PFSK-1 (cell line): ENCODE results near the gene WDR59.

ENCODE experiments used
- FOXP2 ChIP-seq: optimal IDR thresholded peaks from 2 replicates; pipeline ENCODE3; 2011; ENCODE audit warnings: borderline replicate concordance, control low read depth, inconsistent platforms; ENCODE audit not compliant: insufficient read depth; ENCODE audit errors: extremely low read length, extremely low read depth
- POLR2AphosphoS5 ChIP-seq: IDR thresholded peaks from 2 replicates; pipeline ENCODE4 v1.6.1; 2012; ENCODE audit warnings: low read depth, mild to moderate bottlenecking, control low read depth, low read length, moderate library complexity
- SIN3A ChIP-seq: IDR thresholded peaks from 2 replicates; pipeline ENCODE4 v1.6.1; 2012; ENCODE audit warnings: mild to moderate bottlenecking, low read length, moderate library complexity, borderline replicate concordance; ENCODE audit not compliant: insufficient read depth
- TAF1 ChIP-seq: IDR thresholded peaks from 2 replicates; pipeline ENCODE4 v1.6.1; 2012; ENCODE audit warnings: low read length, control low read depth, borderline replicate concordance; ENCODE audit not compliant: insufficient read depth
- TF ChIP-seq, protein P1 (sequence below), 2 experiments: IDR thresholded peaks; 2 replicates each; pipeline versions ENCODE4 v1.6.1 to v1.8.0; 2011 to 2012; ENCODE audit warnings: low read depth in 2 of 2, low read length in 2 of 2, control low read depth in 1 of 2, inconsistent platforms in 1 of 2, mild to moderate bottlenecking in 1 of 2, moderate library complexity in 1 of 2; ENCODE audit not compliant: insufficient read depth in 1 of 2

DNA sequence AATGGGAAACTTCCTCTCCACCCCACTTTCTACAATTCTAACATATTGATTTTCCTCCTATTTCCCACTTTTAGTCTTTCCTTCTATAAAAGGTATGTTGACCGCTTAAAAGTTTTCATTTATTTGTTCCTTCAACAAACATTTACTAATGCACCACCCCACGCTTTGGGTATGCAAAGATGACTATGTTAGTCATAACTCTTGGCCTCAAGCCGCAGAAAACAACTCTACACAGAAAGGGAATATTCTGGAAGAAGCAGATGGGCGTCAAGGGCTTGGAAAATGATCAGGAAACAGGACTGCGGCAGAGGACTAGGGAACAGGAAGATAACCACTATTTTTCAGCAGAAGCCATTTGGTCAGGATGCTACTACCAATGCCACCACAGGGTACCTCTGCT, 153.5 kb downstream of the WDR59 start:
- TF ChIP-seq SIN3A: no peak
- no peak for TF ChIP-seq TAF1
- TF ChIP-seq POLR2AphosphoS5: no peak
- TF ChIP-seq, protein P1, sequence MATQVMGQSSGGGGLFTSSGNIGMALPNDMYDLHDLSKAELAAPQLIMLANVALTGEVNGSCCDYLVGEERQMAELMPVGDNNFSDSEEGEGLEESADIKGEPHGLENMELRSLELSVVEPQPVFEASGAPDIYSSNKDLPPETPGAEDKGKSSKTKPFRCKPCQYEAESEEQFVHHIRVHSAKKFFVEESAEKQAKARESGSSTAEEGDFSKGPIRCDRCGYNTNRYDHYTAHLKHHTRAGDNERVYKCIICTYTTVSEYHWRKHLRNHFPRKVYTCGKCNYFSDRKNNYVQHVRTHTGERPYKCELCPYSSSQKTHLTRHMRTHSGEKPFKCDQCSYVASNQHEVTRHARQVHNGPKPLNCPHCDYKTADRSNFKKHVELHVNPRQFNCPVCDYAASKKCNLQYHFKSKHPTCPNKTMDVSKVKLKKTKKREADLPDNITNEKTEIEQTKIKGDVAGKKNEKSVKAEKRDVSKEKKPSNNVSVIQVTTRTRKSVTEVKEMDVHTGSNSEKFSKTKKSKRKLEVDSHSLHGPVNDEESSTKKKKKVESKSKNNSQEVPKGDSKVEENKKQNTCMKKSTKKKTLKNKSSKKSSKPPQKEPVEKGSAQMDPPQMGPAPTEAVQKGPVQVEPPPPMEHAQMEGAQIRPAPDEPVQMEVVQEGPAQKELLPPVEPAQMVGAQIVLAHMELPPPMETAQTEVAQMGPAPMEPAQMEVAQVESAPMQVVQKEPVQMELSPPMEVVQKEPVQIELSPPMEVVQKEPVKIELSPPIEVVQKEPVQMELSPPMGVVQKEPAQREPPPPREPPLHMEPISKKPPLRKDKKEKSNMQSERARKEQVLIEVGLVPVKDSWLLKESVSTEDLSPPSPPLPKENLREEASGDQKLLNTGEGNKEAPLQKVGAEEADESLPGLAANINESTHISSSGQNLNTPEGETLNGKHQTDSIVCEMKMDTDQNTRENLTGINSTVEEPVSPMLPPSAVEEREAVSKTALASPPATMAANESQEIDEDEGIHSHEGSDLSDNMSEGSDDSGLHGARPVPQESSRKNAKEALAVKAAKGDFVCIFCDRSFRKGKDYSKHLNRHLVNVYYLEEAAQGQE (IDR thresholded peaks at IDR 0.05; ENCODE audit: insufficient read depth in 1 of 2, low read depth in 2 of 2, low read length in 2 of 2): no peak
- TF ChIP-seq FOXP2: no peak
